IMR-90 (cell line): Measurements from ENCODE around the gene SPINT1. TPM values are rescaled to one million over a fixed set of nuclear protein-coding genes. Genes with fewer than 3 reads are reported as not detected.

Source experiments
- ATAC-seq: fragments of 200-7000 bp; cut with Tn5 transposase; 2 replicates; pipeline ENCODE4 v1.9.1; 2020; ENCODE audit warnings: low read depth, mild to moderate bottlenecking, moderate library complexity
- BruUV-seq: library from RNA; stranded (reverse); fragments of 400-500 nt; replicated peaks from 2 replicates; lab custom pipeline; 2021; lab: Mats Ljungman, UMichigan
- CTCF ChIA-PET: fragments of 300-600 bp; formaldehyde crosslinking; extraction: SDS; loops from one replicate; lab custom pipeline; 2021; ENCODE audit warnings: antibody characterized with exemption; lab: Yijun Ruan, JAX
- POLR2A ChIA-PET: fragments of 300-600 bp; sonication (Branson Sonifier 250); formaldehyde crosslinking; loops from one replicate; lab custom pipeline; 2022; ENCODE audit warnings: antibody characterized with exemption; ENCODE audit not compliant: unreplicated experiment; lab: Charles Lee
- DNase-seq: peaks from one replicate; pipeline ENCODE4 v3.0.0; 2013
- H2AFZ ChIP-seq: replicated peaks from 2 replicates; pipeline ENCODE3; 2013; ENCODE audit warnings: low read length, mild to moderate bottlenecking; ENCODE audit not compliant: poor library complexity
- H2AK5ac ChIP-seq: 2 replicates; pipeline ENCODE4 v1.6.1; 2013; ENCODE audit warnings: low read depth, low read length, inconsistent platforms
- H2AK9ac ChIP-seq: replicated peaks from 2 replicates; pipeline ENCODE3; 2013; ENCODE audit warnings: mild to moderate bottlenecking, low read depth, low read length, moderate library complexity; ENCODE audit not compliant: poor library complexity
- H2BK120ac ChIP-seq: 2 replicates; pipeline ENCODE4 v1.6.1; 2013; ENCODE audit warnings: low read depth, low read length, inconsistent platforms
- H2BK15ac ChIP-seq: 3 replicates; pipeline ENCODE4 v1.6.1; 2013; ENCODE audit warnings: low read depth, low read length, inconsistent platforms
- H2BK20ac ChIP-seq: 2 replicates; pipeline ENCODE4 v1.6.1; 2013; ENCODE audit warnings: low read depth, mild to moderate bottlenecking, inconsistent platforms, low read length, moderate library complexity
- H2BK5ac ChIP-seq: 2 replicates; pipeline ENCODE4 v1.6.1; 2013; ENCODE audit warnings: mild to moderate bottlenecking, low read depth, low read length, inconsistent platforms; ENCODE audit not compliant: poor library complexity, severe bottlenecking
- H3K14ac ChIP-seq: replicated peaks from 2 replicates; pipeline ENCODE4 v1.6.1; 2013; ENCODE audit warnings: low read depth, low read length, inconsistent platforms
- H3K18ac ChIP-seq: 2 replicates; pipeline ENCODE4 v1.6.1; 2013; ENCODE audit warnings: low read depth, low read length, control low read depth
- H3K23ac ChIP-seq: 2 replicates; pipeline ENCODE4 v1.6.1; 2013; ENCODE audit warnings: low read depth, low read length, inconsistent platforms
- H3K27ac ChIP-seq: 2 replicates; pipeline ENCODE4 v1.5.1; 2013; ENCODE audit warnings: mild to moderate bottlenecking, control low read depth, low read length; ENCODE audit not compliant: insufficient read depth
- H3K27me3 ChIP-seq: 2 replicates; pipeline ENCODE4 v1.6.1; 2013; ENCODE audit warnings: low read length; ENCODE audit not compliant: control insufficient read depth, insufficient read depth
- H3K36me3 ChIP-seq: 2 replicates; pipeline ENCODE4 v1.6.1; 2013; ENCODE audit warnings: low read length, mixed read lengths; ENCODE audit not compliant: control insufficient read depth, insufficient read depth
- H3K4ac ChIP-seq: 2 replicates; pipeline ENCODE4 v1.6.1; 2013; ENCODE audit warnings: low read depth, low read length, inconsistent platforms
- H3K4me1 ChIP-seq: 2 replicates; pipeline ENCODE4 v1.6.1; 2013; ENCODE audit warnings: low read length, mixed read lengths; ENCODE audit not compliant: control insufficient read depth, insufficient read depth
- H3K4me2 ChIP-seq: 2 replicates; pipeline ENCODE4 v1.6.1; 2013; ENCODE audit warnings: low read depth, mild to moderate bottlenecking, control low read depth, low read length, moderate library complexity
- H3K4me3 ChIP-seq: 2 replicates; pipeline ENCODE4 v1.5.1; 2013; ENCODE audit warnings: low read depth, mild to moderate bottlenecking, control low read depth, low read length, moderate library complexity; ENCODE audit not compliant: insufficient read depth
- H3K56ac ChIP-seq: 2 replicates; pipeline ENCODE4 v1.6.1; 2013; ENCODE audit warnings: low read length, inconsistent platforms; ENCODE audit not compliant: insufficient read depth; ENCODE audit errors: extremely low read depth
- H3K79me1 ChIP-seq, 2 experiments: 2 replicates each; pipeline ENCODE4 v1.6.1; 2013; ENCODE audit warnings: low read length in 2 of 2, inconsistent platforms in 1 of 2, low read depth in 1 of 2
- H3K9ac ChIP-seq: 2 replicates; pipeline ENCODE4 v1.6.1; 2013; ENCODE audit warnings: low read depth, low read length, control low read depth
- H3K9me1 ChIP-seq: 2 replicates; pipeline ENCODE4 v1.6.1; 2013; ENCODE audit warnings: low read length, inconsistent platforms; ENCODE audit not compliant: insufficient read depth
- H3K9me3 ChIP-seq: 2 replicates; pipeline ENCODE4 v1.6.1; 2013; ENCODE audit warnings: low read length; ENCODE audit not compliant: control insufficient read depth, insufficient read depth
- H4K20me1 ChIP-seq: 2 replicates; pipeline ENCODE4 v1.6.1; 2013; ENCODE audit warnings: low read length, inconsistent platforms; ENCODE audit not compliant: insufficient read depth
- H4K5ac ChIP-seq: 2 replicates; pipeline ENCODE4 v1.6.1; 2013; ENCODE audit warnings: mild to moderate bottlenecking, low read depth, low read length, control low read depth
- H4K8ac ChIP-seq, 2 experiments: 2 replicates each; pipeline ENCODE4 v1.6.1; 2013; ENCODE audit warnings: low read depth in 2 of 2, low read length in 2 of 2, control low read depth in 1 of 2, inconsistent platforms in 1 of 2
- H4K91ac ChIP-seq: 2 replicates; pipeline ENCODE4 v1.6.1; 2013; ENCODE audit warnings: low read depth, low read length, inconsistent platforms; ENCODE audit not compliant: insufficient read depth
- BHLHE40 ChIP-seq: fragments of 150-350 bp; IDR thresholded peaks from 2 replicates; pipeline ENCODE4 v1.6.1; 2016; ENCODE audit warnings: mild to moderate bottlenecking, low read depth, low read length
- CEBPB ChIP-seq: IDR thresholded peaks from 2 replicates; pipeline ENCODE4 v1.6.1; 2012; ENCODE audit warnings: low read depth, low read length, improper control_type of control experiment
- CHD1 ChIP-seq: IDR thresholded peaks from 2 replicates; pipeline ENCODE4 v1.6.1; 2012; ENCODE audit warnings: low read depth, low read length, improper control_type of control experiment
- FOS ChIP-seq: fragments of 150-350 bp; IDR thresholded peaks from 2 replicates; pipeline ENCODE4 v1.6.1; 2016; ENCODE audit warnings: low read depth, low read length
- MAFK ChIP-seq: IDR thresholded peaks from 2 replicates; pipeline ENCODE4 v1.6.1; 2012; ENCODE audit warnings: low read depth, low read length, improper control_type of control experiment
- MAZ ChIP-seq: IDR thresholded peaks from 2 replicates; pipeline ENCODE4 v1.6.1; 2012; ENCODE audit warnings: low read depth, mild to moderate bottlenecking, low read length, improper control_type of control experiment, moderate library complexity, borderline replicate concordance
- MXI1 ChIP-seq: IDR thresholded peaks from 2 replicates; pipeline ENCODE4 v1.6.1; 2012; ENCODE audit warnings: low read depth, mild to moderate bottlenecking, low read length, moderate library complexity, borderline replicate concordance
- NFE2L2 ChIP-seq: fragments of 150-350 bp; IDR thresholded peaks from 2 replicates; pipeline ENCODE4 v1.6.1; 2016; ENCODE audit warnings: low read depth, mild to moderate bottlenecking, low read length
- POLR2A ChIP-seq: IDR thresholded peaks from 2 replicates; pipeline ENCODE4 v1.6.1; 2012; ENCODE audit warnings: mild to moderate bottlenecking, low read depth, low read length
- RAD21 ChIP-seq: IDR thresholded peaks from 2 replicates; pipeline ENCODE4 v1.6.1; 2012; ENCODE audit warnings: low read length, improper control_type of control experiment
- RCOR1 ChIP-seq: IDR thresholded peaks from 2 replicates; pipeline ENCODE4 v1.6.1; 2012; ENCODE audit warnings: mild to moderate bottlenecking, low read length, improper control_type of control experiment; ENCODE audit not compliant: insufficient replicate concordance
- RFX5 ChIP-seq: IDR thresholded peaks from 2 replicates; pipeline ENCODE4 v1.8.0; 2012; ENCODE audit warnings: low read depth, mild to moderate bottlenecking, low read length, moderate library complexity
- SMC3 ChIP-seq: fragments of 150-350 bp; IDR thresholded peaks from 2 replicates; pipeline ENCODE4 v1.6.1; 2016; ENCODE audit warnings: low read depth, mild to moderate bottlenecking, antibody characterized with exemption, low read length, moderate library complexity
- WGBS, 2 experiments: methylation state at CpG; one replicate each; pipeline versions ENCODE4 v1.1.5 to v1.1.7; 2013; ENCODE audit warnings: missing lambda C conversion rate in 2 of 2; ENCODE audit not compliant: insufficient read length in 1 of 2; ENCODE audit errors: extremely low coverage in 2 of 2; 5-methylcytosine and 5-hydroxymethylcytosine counted together
- dilution Hi-C: fragments of 300-500 bp; cut with HindIII; formaldehyde crosslinking; loops from one replicate; pipeline ENCODE4 v1.14.3; 2018; ENCODE audit warnings: low sequenced_read_pairs; ENCODE audit not compliant: unreplicated experiment
- in situ Hi-C: fragments of 300-500 bp; cut with MboI; formaldehyde crosslinking; loops from 3 replicates; pipeline ENCODE4 v1.14.3; 2019; ENCODE audit warnings: low sequenced_read_pairs, inconsistent platforms, mixed read lengths
- intact Hi-C: fragments of 100-400 bp; cut with micrococcal nuclease; formaldehyde crosslinking; loops from 2 replicates; pipeline ENCODE4 v1.10.0; 2022
- polyA plus RNA-seq, 3 experiments: library from polyadenylated mRNA; depleted of rRNA; stranded (reverse); fragments of >200 nt; gene quantifications; 2 replicates each; pipeline ENCODE4 v1.2.3, GENCODE V29; 2012; ENCODE audit warnings: low replicate concordance in 1 of 3
- total RNA-seq: library from RNA; depleted of rRNA; stranded (reverse); fragments of >200 nt; gene quantifications from 2 replicates; pipeline ENCODE4 v1.2.3, GENCODE V29; 2012
- TF ChIP-seq, protein P1 (sequence below): fragments of 150-350 bp; IDR thresholded peaks from 2 replicates; pipeline ENCODE4 v1.6.1; 2017; ENCODE audit warnings: mild to moderate bottlenecking, antibody characterized with exemption, low read length, low read depth
- TF ChIP-seq, protein P2 (sequence below): fragments of 150-350 bp; IDR thresholded peaks from 2 replicates; pipeline ENCODE4 v1.6.1; 2016; ENCODE audit warnings: low read depth, mild to moderate bottlenecking, low read length, moderate library complexity, borderline replicate concordance
- TF ChIP-seq, protein P3 (sequence below): conservative IDR thresholded peaks from 2 replicates; pipeline ENCODE4 v1.5.1; 2012; ENCODE audit warnings: mild to moderate bottlenecking, low read depth, low read length, improper control_type of control experiment

SPINT1 gene
- total and polyA plus RNA-seq, 2 of the 4 experiments (the other 2 are of a cell fraction) = 0.90 to 2.1 TPM

DNA sequence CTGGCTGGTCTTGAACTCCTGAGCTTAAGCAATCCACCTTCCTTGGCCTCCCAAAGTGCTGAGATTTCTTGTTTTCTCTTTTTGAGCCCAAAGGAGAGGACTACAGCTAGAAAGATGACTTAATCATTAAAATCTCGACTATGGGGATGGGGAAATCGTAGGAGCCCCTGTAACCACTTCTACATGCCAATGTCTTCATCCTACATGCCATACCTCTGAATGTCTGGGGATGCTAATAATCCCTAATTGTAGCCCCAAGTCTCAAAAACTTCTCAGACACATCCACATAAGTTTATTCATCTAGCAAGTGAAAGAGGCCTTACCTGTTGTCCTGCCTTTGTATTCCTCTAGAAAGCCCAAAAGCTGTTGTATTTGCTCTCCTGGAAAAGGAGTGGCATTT lies 33.8 kb downstream of the SPINT1 start:
- Histone ChIP-seq H2BK120ac (no peak overlapping the region), H3K27me3 (peaks cover 8% of the 10 kb centered on the region), H3K23ac (no peak overlapping the region), H3K18ac (no peak overlapping the region), H3K79me1 (no peaks in the 10 kb centered on the region), H4K5ac (no peak overlapping the region), H3K4ac (no peak overlapping the region), H2BK20ac (no peak overlapping the region), H4K91ac (no peak overlapping the region), H3K27ac (no peak overlapping the region), H2BK5ac (no peak overlapping the region), H3K4me3 (no peak overlapping the region), H3K9ac (no peak overlapping the region), H3K14ac (no peak overlapping the region), H2AK9ac (no peak overlapping the region), H2AFZ (no peak overlapping the region), H4K8ac (no peak overlapping the region), H3K9me3 (0 out of 2 replicates have a peak, but pooled peaks cover 1% of the 10 kb centered on the region), H4K20me1 (no peaks in the 10 kb centered on the region), H3K4me1 (no peaks in the 10 kb centered on the region), H3K4me2 (no peak overlapping the region), H2AK5ac (no peak overlapping the region), H3K36me3 (no peaks in the 10 kb centered on the region), H3K56ac (no peak overlapping the region), H3K9me1 (no peaks in the 10 kb centered on the region), H2BK15ac (no peak overlapping the region)
- ChIA-PET CTCF (interaction anchor here (0.6 kb wide), 1 partner anchor 509 kb away, joined by 3 read pairs; no protein-coding TSS in a partner anchor), POLR2A (no interaction called here)
- in situ Hi-C loops = no loop called here
- TF ChIP-seq, protein P1, sequence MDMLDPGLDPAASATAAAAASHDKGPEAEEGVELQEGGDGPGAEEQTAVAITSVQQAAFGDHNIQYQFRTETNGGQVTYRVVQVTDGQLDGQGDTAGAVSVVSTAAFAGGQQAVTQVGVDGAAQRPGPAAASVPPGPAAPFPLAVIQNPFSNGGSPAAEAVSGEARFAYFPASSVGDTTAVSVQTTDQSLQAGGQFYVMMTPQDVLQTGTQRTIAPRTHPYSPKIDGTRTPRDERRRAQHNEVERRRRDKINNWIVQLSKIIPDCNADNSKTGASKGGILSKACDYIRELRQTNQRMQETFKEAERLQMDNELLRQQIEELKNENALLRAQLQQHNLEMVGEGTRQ = no peak
- no peak for TF ChIP-seq RFX5
- no peak for TF ChIP-seq NFE2L2
- TF ChIP-seq CEBPB = no peak
- TF ChIP-seq BHLHE40 = no peak
- no peak for TF ChIP-seq MAFK
- no peak for TF ChIP-seq POLR2A
- no peak for TF ChIP-seq MAZ
- TF ChIP-seq CHD1 = no peak
- TF ChIP-seq MXI1 = no peak
- no peak for TF ChIP-seq RAD21
- TF ChIP-seq FOS = no peak
- TF ChIP-seq, protein P2, sequence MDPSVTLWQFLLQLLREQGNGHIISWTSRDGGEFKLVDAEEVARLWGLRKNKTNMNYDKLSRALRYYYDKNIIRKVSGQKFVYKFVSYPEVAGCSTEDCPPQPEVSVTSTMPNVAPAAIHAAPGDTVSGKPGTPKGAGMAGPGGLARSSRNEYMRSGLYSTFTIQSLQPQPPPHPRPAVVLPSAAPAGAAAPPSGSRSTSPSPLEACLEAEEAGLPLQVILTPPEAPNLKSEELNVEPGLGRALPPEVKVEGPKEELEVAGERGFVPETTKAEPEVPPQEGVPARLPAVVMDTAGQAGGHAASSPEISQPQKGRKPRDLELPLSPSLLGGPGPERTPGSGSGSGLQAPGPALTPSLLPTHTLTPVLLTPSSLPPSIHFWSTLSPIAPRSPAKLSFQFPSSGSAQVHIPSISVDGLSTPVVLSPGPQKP = no peak
- no peak for TF ChIP-seq RCOR1
- TF ChIP-seq SMC3 = no peak
- TF ChIP-seq, protein P3, sequence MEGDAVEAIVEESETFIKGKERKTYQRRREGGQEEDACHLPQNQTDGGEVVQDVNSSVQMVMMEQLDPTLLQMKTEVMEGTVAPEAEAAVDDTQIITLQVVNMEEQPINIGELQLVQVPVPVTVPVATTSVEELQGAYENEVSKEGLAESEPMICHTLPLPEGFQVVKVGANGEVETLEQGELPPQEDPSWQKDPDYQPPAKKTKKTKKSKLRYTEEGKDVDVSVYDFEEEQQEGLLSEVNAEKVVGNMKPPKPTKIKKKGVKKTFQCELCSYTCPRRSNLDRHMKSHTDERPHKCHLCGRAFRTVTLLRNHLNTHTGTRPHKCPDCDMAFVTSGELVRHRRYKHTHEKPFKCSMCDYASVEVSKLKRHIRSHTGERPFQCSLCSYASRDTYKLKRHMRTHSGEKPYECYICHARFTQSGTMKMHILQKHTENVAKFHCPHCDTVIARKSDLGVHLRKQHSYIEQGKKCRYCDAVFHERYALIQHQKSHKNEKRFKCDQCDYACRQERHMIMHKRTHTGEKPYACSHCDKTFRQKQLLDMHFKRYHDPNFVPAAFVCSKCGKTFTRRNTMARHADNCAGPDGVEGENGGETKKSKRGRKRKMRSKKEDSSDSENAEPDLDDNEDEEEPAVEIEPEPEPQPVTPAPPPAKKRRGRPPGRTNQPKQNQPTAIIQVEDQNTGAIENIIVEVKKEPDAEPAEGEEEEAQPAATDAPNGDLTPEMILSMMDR = no peak
- intact Hi-C loops = no loop called here
- BruUV-seq = no TSS peak
- WGBS, 2 experiments = no CpG with 5 or more reads among the region's 2 CpGs
- DNase-seq (no peak), ATAC-seq (no peak)
- dilution Hi-C loops = no loop called here
